ENCODE measurements around the gene PPP1R16B. TPM values are rescaled to one million over a fixed set of nuclear protein-coding genes. Genes with fewer than 3 reads are reported as not detected.

The PPP1R16B gene
- 0.11 to 0.22 TPM (median 0.15 TPM) in 5 replicates for total RNA-seq (2022; extraction: Qiagen RNA extraction)

DNA sequence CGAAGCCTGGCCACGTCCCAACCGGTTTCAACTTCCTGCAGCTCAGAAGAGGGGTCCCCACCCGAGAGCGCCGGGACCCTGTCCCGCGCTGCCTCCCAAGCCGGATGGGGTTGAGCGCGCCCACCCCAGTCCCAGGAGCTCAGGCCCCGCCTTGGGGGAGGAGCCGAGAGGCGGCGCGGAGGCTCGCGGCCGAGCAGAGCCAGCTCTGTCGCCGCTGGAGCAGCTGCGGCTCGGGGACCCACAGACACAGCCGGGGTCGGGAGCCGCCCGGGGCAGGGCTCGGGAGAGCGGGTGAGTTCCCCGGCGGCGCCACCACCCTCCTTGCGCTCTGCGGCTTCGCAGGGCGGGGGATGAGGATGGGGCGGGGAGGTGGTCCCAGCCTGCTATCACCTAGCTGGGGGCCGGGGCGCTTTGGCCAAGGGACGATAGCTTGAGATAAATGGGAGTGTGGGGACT lies at the start of gene PPP1R16B:
Gene PPP1R16B (plus strand): TSS at position 196 of the 456 bp plus-strand sequence. CDS start 30,229 bp downstream, outside the sequence.

DNA sequence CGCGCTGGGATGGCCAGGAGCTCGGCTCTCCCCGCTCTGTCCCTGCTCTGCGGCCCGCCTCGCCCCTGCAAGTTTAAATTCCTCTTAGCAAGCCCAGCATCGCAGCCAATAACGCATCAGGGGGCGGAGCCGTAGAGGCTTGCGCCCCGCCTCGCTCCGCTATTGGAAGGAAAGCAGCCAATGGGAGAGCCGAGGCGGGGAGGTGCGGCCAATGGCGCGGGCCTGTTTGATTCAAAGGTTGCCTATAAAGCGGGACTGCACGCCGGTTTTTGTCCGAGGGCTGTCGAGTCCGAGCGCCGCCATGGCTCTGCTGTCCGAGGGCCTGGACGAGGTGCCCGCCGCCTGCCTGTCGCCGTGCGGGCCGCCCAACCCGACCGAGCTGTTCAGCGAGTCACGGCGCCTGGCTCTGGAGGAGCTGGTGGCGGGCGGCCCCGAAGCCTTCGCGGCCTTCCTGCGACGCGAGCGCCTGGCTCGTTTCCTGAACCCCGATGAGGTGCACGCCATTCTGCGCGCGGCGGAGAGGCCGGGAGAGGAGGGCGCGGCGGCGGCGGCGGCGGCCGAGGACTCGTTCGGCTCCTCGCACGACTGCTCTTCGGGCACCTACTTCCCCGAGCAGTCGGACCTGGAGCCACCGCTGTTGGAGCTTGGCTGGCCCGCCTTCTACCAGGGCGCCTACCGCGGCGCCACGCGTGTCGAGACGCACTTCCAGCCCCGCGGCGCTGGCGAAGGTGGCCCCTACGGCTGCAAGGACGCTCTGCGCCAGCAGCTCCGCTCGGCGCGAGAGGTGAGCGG lies 120.8 kb downstream of the PPP1R16B start, which contains the start of gene FAM83D:
Gene FAM83D (plus strand): TSS at position 276 of the 792 bp plus-strand sequence. CDS start 26 bp downstream, at position 302.

DNA sequence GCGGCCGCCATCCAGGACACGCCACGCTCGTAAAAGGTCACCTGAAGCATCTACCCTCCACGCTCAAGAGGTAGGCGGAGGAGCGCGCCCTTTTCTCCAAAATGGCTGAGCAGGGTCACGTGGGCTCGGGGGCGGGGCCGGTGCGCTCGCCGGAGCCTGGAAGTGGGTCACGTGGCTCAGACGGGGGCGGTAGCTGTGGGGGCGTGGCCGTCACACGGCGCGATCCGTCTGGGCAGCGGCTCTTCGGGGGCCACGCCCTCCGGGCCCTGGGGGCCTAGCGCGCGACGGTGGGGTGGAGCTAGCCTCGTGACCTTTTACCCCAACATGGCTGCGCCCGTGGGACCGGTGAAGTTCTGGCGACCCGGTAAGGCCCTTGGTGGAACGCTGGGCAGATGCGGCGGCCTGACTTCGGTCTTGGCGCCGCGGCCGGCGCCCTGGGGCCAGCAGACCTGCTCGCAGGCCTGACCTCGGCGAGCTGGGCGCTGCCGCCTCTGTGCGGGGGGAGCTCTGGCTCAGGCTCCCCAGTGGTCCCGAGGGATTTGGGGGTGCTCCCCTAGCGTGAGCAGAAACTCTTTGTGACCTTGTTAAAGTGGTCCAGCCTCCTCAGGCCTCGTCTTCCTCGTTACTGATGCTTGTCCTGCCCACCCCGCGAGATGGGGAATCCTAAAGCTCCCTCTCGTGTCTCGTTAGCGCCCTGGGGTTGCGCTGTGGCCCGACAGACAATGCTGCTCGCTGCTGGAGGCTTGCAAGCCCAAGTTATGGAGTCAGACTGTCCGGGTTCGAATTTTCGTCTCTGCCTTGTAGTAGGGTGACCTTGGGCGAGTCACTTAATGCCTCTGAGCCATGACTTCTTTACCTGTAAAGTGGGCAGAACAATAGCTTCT lies 156.8 kb downstream of the PPP1R16B start, which contains the start of gene DHX35:
Gene DHX35 (plus strand): TSS at position 301 of the 884 bp plus-strand sequence. CDS start 24 bp downstream, at position 325.

Other genes starting within 250 kb of the PPP1R16B start
- gene ADIG, start 224.5 kb upstream of the PPP1R16B start, total RNA-seq (2022; extraction: Qiagen RNA extraction), result not detected in 5 replicates
- gene ARHGAP40, start 203.9 kb upstream of the PPP1R16B start, total RNA-seq (2022; extraction: Qiagen RNA extraction), result not detected in 5 replicates
- not detected in 5 replicates for gene SLC32A1, start 81.2 kb upstream of the PPP1R16B start, total RNA-seq (2022; extraction: Qiagen RNA extraction)
- 8.9 to 10.2 TPM (median 9.4 TPM) in 5 replicates for gene ACTR5, start 57.2 kb upstream of the PPP1R16B start, total RNA-seq (2022; extraction: Qiagen RNA extraction)
- 55.3 to 72.1 TPM (median 65.2 TPM) in 5 replicates for gene FAM83D, start 120.7 kb downstream of the PPP1R16B start, total RNA-seq (2022; extraction: Qiagen RNA extraction)
- gene DHX35, start 156.6 kb downstream of the PPP1R16B start, total RNA-seq (2022; extraction: Qiagen RNA extraction), result 6.4 to 8.3 TPM (median 7.3 TPM) in 5 replicates

All from A549 treated with Mapracorat at 1 μM for 4 hours (cell line).